GM12878 (cell line): Measurements from ENCODE around the gene MAP6D1. TPM values are rescaled to one million over a fixed set of nuclear protein-coding genes. Genes with fewer than 3 reads are reported as not detected.
A peak's percentile ranks its signal among the peaks of the same experiment; 100 is the strongest.

Source experiments
- ATAC-seq: fragments of 200-7000 bp; cut with Tn5 transposase; 3 replicates; pipeline ENCODE4 v1.9.1; 2020; ENCODE audit warnings: mild to moderate bottlenecking, moderate library complexity
- Bru-seq: library from RNA; stranded (reverse); fragments of 400-500 nt; gene quantifications from one replicate; lab custom pipeline; 2021; lab: Mats Ljungman, UMichigan
- BruChase-seq, 2 experiments: library from RNA; stranded (reverse); fragments of 400-500 nt; gene quantifications; one replicate each; lab custom pipeline; 2021; lab: Mats Ljungman, UMichigan
- BruUV-seq: library from RNA; stranded (reverse); fragments of 400-500 nt; replicated peaks from 2 replicates; lab custom pipeline; 2021; lab: Mats Ljungman, UMichigan
- CTCF ChIA-PET: fragments of 300-600 bp; sonication (Branson Sonifier 250); formaldehyde crosslinking; extraction: SDS; loops from one replicate; lab custom pipeline; 2021; ENCODE audit warnings: inconsistent platforms; lab: Yijun Ruan, JAX
- POLR2A ChIA-PET: fragments of 350-600 bp; formaldehyde crosslinking; extraction: SDS; loops from one replicate; lab custom pipeline; 2021; ENCODE audit warnings: inconsistent platforms; lab: Charles Lee
- RAD21 ChIA-PET: fragments of 300-600 bp; sonication (Branson Sonifier 250); formaldehyde crosslinking; loops from one replicate; lab custom pipeline; 2023; ENCODE audit warnings: antibody characterized with exemption; ENCODE audit not compliant: unreplicated experiment; lab: Charles Lee
- SMC1A ChIA-PET: fragments of 300-600 bp; sonication (Branson Sonifier 250); formaldehyde crosslinking; loops from one replicate; lab custom pipeline; 2023; ENCODE audit not compliant: unreplicated experiment, uncharacterized antibody; lab: Charles Lee
- DNase-seq: peaks from one replicate; pipeline ENCODE4 v3.0.0-alpha.2; 2011; ENCODE audit warnings: low read depth, low spot score
- FAIRE-seq: peaks from 3 replicates; lab custom pipeline; 2011; peaks lifted over from hg19 to GRCh38; lab: Jason Lieb, UNC
- H2AFZ ChIP-seq: 2 replicates; pipeline ENCODE4 v1.6.0; 2011; ENCODE audit warnings: low read depth, low read length, control low read depth; ENCODE audit not compliant: control insufficient read depth
- H3K27ac ChIP-seq: 2 replicates; pipeline ENCODE4 v1.5.1; 2011; ENCODE audit warnings: control low read depth; ENCODE audit not compliant: control insufficient read depth, insufficient read depth
- H3K27me3 ChIP-seq, 2 experiments: replicated peaks in 1 of 2; 2 replicates each; pipeline versions ENCODE4 v1.6.0 to v1.6.1; 2011; ENCODE audit warnings: low read length in 1 of 2; ENCODE audit not compliant: control insufficient read depth in 2 of 2, insufficient read depth in 2 of 2
- H3K36me3 ChIP-seq, 2 experiments: 2 replicates each; pipeline ENCODE4 v1.5.1; 2011; ENCODE audit warnings: low read length in 1 of 2; ENCODE audit not compliant: control insufficient read depth in 2 of 2, insufficient read depth in 2 of 2
- H3K4me1 ChIP-seq: 2 replicates; pipeline ENCODE4 v1.6.1; 2011; ENCODE audit warnings: mild to moderate bottlenecking, low read length, moderate library complexity, mixed read lengths; ENCODE audit not compliant: control insufficient read depth, insufficient read depth
- H3K4me2 ChIP-seq: 2 replicates; pipeline ENCODE4 v1.6.0; 2011; ENCODE audit warnings: control low read depth; ENCODE audit not compliant: control insufficient read depth, insufficient read depth
- H3K4me3 ChIP-seq: fragments of 200-600 bp; sonication (generic); 2 replicates; pipeline ENCODE4 v1.5.1; 2016
- H3K79me2 ChIP-seq: 2 replicates; pipeline ENCODE4 v1.6.0; 2011; ENCODE audit warnings: low read length; ENCODE audit not compliant: control insufficient read depth, insufficient read depth
- H3K9ac ChIP-seq: 2 replicates; pipeline ENCODE4 v1.8.0; 2011; ENCODE audit warnings: low read length, control low read depth, mixed read lengths; ENCODE audit not compliant: control insufficient read depth, insufficient read depth
- H3K9me3 ChIP-seq: replicated peaks from 3 replicates; pipeline ENCODE4 v1.5.1; 2011; ENCODE audit warnings: mild to moderate bottlenecking, low read length; ENCODE audit not compliant: control insufficient read depth, insufficient read depth
- H4K20me1 ChIP-seq: 2 replicates; pipeline ENCODE4 v1.6.0; 2011; ENCODE audit not compliant: control insufficient read depth, insufficient read depth
- ASH2L ChIP-seq: fragments of 300-600, 200-600 bp; sonication (generic); IDR thresholded peaks from 2 replicates; pipeline ENCODE4 v1.6.1; 2017; ENCODE audit warnings: low read depth, mild to moderate bottlenecking, borderline replicate concordance
- BHLHE40 ChIP-seq, 2 experiments: fragments of 450-650 bp in 1 of 2; IDR thresholded peaks; 2 replicates each; pipeline ENCODE4 v1.6.1; 2011 to 2017; ENCODE audit warnings: low read depth in 2 of 2, borderline replicate concordance in 1 of 2, improper control_type of control experiment in 1 of 2, low read length in 1 of 2, mild to moderate bottlenecking in 1 of 2
- CREM ChIP-seq: IDR thresholded peaks from 2 replicates; pipeline ENCODE4 v1.6.1; 2014; ENCODE audit warnings: antibody characterized with exemption, low read depth
- DPF2 ChIP-seq: fragments of 450-650 bp; IDR thresholded peaks from 2 replicates; pipeline ENCODE4 v1.6.1; 2017; ENCODE audit warnings: mild to moderate bottlenecking
- EED ChIP-seq: sonication (generic); IDR thresholded peaks from 2 replicates; pipeline ENCODE4 v1.6.1; 2016; ENCODE audit warnings: antibody characterized with exemption, low read depth
- EGR1 ChIP-seq, 2 experiments: IDR thresholded peaks; 1 replicate in 1 of 2; 2 replicates in 1 of 2; pipeline ENCODE4 v1.6.1; 2011 to 2012; ENCODE audit warnings: low read depth in 2 of 2, low read length in 2 of 2, borderline replicate concordance in 1 of 2, mild to moderate bottlenecking in 1 of 2, moderate library complexity in 1 of 2
- HDAC6 ChIP-seq: fragments of 200-600 bp; sonication (generic); IDR thresholded peaks from one replicate; pipeline ENCODE4 v1.8.0; 2017; ENCODE audit warnings: antibody characterized with exemption; ENCODE audit not compliant: unreplicated experiment
- JUND ChIP-seq: IDR thresholded peaks from 2 replicates; pipeline ENCODE4 v1.6.1; 2012; ENCODE audit warnings: low read depth, mild to moderate bottlenecking, low read length, improper control_type of control experiment, moderate library complexity
- MEF2A ChIP-seq: IDR thresholded peaks from 2 replicates; pipeline ENCODE4 v1.6.1; 2011; ENCODE audit warnings: low read depth, mild to moderate bottlenecking, low read length, moderate library complexity; ENCODE audit not compliant: insufficient read depth
- NRF1 ChIP-seq: conservative IDR thresholded peaks from 2 replicates; pipeline ENCODE4 v1.6.1; 2011; ENCODE audit warnings: mild to moderate bottlenecking, low read depth, low read length, improper control_type of control experiment
- RAD21 ChIP-seq: IDR thresholded peaks from 2 replicates; pipeline ENCODE4 v1.6.1; 2011; ENCODE audit warnings: mild to moderate bottlenecking, low read depth, low read length, moderate library complexity; ENCODE audit not compliant: insufficient read depth
- SMC3 ChIP-seq: IDR thresholded peaks from 2 replicates; pipeline ENCODE4 v1.6.1; 2011; ENCODE audit warnings: low read length, improper control_type of control experiment, borderline replicate concordance
- YY1 ChIP-seq: IDR thresholded peaks from 2 replicates; pipeline ENCODE4 v1.6.1; 2011; ENCODE audit warnings: low read depth, mild to moderate bottlenecking, low read length
- WGBS: methylation state at CpG from one replicate; pipeline ENCODE4 v1.1.6; 2016; ENCODE audit warnings: low lambda C conversion rate; ENCODE audit not compliant: insufficient replicate concordance, insufficient coverage; ENCODE audit errors: missing lambda C conversion rate; 5-methylcytosine and 5-hydroxymethylcytosine counted together
- in situ Hi-C: fragments of 300-500 bp; cut with MboI; formaldehyde crosslinking; loops from 9 replicates; pipeline ENCODE4 v1.14.3; 2018; ENCODE audit warnings: mixed read lengths
- intact Hi-C: fragments of 100-400 bp; cut with micrococcal nuclease; formaldehyde crosslinking; loops from one replicate; pipeline ENCODE4 v1.14.2; 2022; ENCODE audit not compliant: unreplicated experiment
- long read RNA-seq, 2 experiments: library from polyadenylated mRNA; unstranded; transcript quantifications; one replicate each; pipeline ENCODE4 v2.0.0, GENCODE V29; 2019 to 2020
- polyA minus RNA-seq, 3 experiments: library from RNA; depleted of rRNA, polyadenylated mRNA; stranded (reverse); fragments of >200 nt; gene quantifications; 2 replicates each; pipeline ENCODE4 v1.2.3, GENCODE V29; 2011
- polyA plus RNA-seq, 11 experiments: library from polyadenylated mRNA; depleted of rRNA in 4 of 11; unstranded in 6 of 11; stranded (reverse) in 5 of 11; fragments of >200 nt; fragmentation: Nextera tagmentation in 4 of 11; fragmentation: Illumina TruSeq in 1 of 11; extraction: Ambion mirVana in 4 of 11; extraction: Trizol in 1 of 11; gene quantifications; 1 replicate in 1 of 11; 2 replicates in 10 of 11; pipeline versions ENCODE4 v1.2.1 to v1.2.3, GENCODE V29; 2011 to 2016; ENCODE audit warnings: inconsistent platforms in 2 of 11, missing spikeins in 2 of 11, low read depth in 1 of 11
- total RNA-seq, 4 experiments: library from RNA; depleted of rRNA in 3 of 4; stranded (reverse); fragments of >200 nt in 3 of 4; fragmentation: Illumina TruSeq in 1 of 4; extraction: Trizol in 1 of 4; gene quantifications; 2 replicates each; pipeline versions ENCODE4 v1.2.1 to v1.2.3, GENCODE V29; 2013 to 2021
- TF ChIP-seq, protein P1 (sequence below), 3 experiments: IDR thresholded peaks in 2 of 3; conservative IDR thresholded peaks in 1 of 3; 2 replicates each; pipeline ENCODE4 v1.5.1; 2011; ENCODE audit warnings: low read depth in 3 of 3, low read length in 3 of 3, mild to moderate bottlenecking in 3 of 3, control low read depth in 2 of 3, moderate library complexity in 2 of 3, inconsistent platforms in 1 of 3, mixed read lengths in 1 of 3; ENCODE audit not compliant: control insufficient read depth in 2 of 3, insufficient read depth in 1 of 3; ENCODE audit errors: extremely low read depth in 1 of 3

Gene MAP6D1
- total RNA-seq (2013; cell fraction: nucleolus; rRNA removed) = not detected in 2 replicates
- total RNA-seq (2014; rRNA removed) = 1.3 and 2.2 TPM in 2 replicates
- total RNA-seq (2014; rRNA removed; fragmentation: Illumina TruSeq; extraction: Trizol) = 0.54 TPM in 1 of 2 replicates, not detected in the other
- 1.5 and 2.1 TPM in 2 replicates for total RNA-seq (2021)
- polyA plus RNA-seq (2011; ENCODE audit: low read depth) = 0.34 TPM
- polyA plus RNA-seq (2011; rRNA removed) = 0.32 TPM in 1 of 2 replicates, not detected in the other
- polyA plus RNA-seq (2011; cell fraction: cytosol; rRNA removed) = 0.27 and 0.38 TPM in 2 replicates
- 0.43 and 0.92 TPM in 2 replicates for polyA plus RNA-seq (2011; cell fraction: nucleus; rRNA removed)
- 0.18 TPM in 1 of 2 replicates, not detected in the other for polyA plus RNA-seq (2012)
- 0.50 and 0.89 TPM in 2 replicates for polyA plus RNA-seq (2014; fragmentation: Illumina TruSeq; extraction: Trizol)
- polyA plus RNA-seq (2014; fragmentation: Nextera tagmentation; extraction: Ambion mirVana) = not detected
- polyA plus RNA-seq (2014; rRNA removed) = 0.93 and 1.2 TPM in 2 replicates
- 1 to 10 TPM in 1 of 2 experiments, under 1 TPM in 1; 0.84 to 1.3 TPM for polyA plus RNA-seq (2016; fragmentation: Nextera tagmentation; extraction: Ambion mirVana)
- not detected in 2 replicates for polyA minus RNA-seq (2011; rRNA and poly(A)+ RNA removed)
- not detected in 2 replicates for polyA minus RNA-seq (2011; cell fraction: cytosol; rRNA and poly(A)+ RNA removed)
- polyA minus RNA-seq (2011; cell fraction: nucleus; rRNA and poly(A)+ RNA removed) = 1.1 TPM in 1 of 2 replicates, not detected in the other
- percentile 32 among the genes with signal in this experiment for Bru-seq, nascent RNA
- BruChase-seq, experiment 1, labeled RNA remaining after a 6-hour chase = percentile 35 among the genes with signal in this experiment
- BruChase-seq, experiment 2, labeled RNA remaining after a 2-hour chase = percentile 39 among the genes with signal in this experiment
- long read RNA-seq, experiment 1 = 0 reads
- long read RNA-seq, experiment 2 = 0 reads

DNA sequence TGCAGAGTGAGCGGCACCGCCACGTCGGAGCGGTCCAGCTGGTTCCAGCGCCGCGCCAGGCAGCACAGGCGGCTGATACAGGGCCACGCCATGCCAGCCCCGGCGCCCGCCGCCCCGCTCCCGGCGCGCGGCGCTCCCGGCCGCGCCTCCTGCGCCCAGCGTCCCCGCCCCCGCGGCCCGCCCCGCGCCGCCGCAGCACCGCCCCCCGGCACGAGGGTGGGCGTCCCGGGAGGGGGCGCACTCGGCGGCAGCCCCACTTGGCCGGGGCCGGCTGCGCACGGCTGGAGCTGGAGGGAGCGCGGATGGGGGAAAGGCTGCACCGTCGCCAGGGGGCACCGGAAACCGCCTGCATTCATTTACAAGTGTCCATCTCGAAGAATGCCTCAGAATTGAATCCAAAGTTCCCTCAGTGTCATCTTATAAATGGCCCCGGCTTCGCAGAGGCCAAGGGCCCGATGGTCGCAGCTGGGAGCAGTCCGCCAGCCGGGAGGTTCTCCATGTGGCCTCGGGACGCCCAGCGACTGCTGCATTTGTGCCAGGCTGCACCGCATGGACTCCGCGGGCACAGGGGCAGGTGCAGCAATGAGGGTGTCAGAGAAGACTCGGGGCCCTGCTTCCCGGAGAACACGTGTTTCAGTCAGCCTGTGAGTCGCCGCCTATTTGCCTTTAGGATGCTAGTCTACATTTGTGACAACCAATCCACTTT, at the start of gene MAP6D1:
Gene MAP6D1, minus strand, starts transcription at position 122 of the 706 bp plus-strand sequence. Its CDS starts 30 bp downstream, at position 92.
- Histone ChIP-seq H3K4me3 (peak within 1 kb of the TSS; percentile 66; the same call in 1 of the 2 replicates), H3K27ac (no peak within 1 kb of the TSS), H3K9ac (no peak within 1 kb of the TSS; the same call in 1 of the 2 replicates), H3K4me1 (peaks cover 10% of the 10 kb centered on the region), H4K20me1 (no peaks in the 10 kb centered on the region), H3K79me2 (no peaks in the 10 kb centered on the region), H2AFZ (peak within 1 kb of the TSS; percentile 63), H3K4me2 (peak within 1 kb of the TSS; percentile 96), H3K36me3 (peaks cover 0 to 7% of the 10 kb centered on the region in 2 experiments; a peak in 2 of 4 replicates), H3K27me3 (no peaks in the 10 kb centered on the region), H3K9me3 (no peaks in the 10 kb centered on the region)
- ATAC-seq (peak; percentile 60), DNase-seq (no peak), FAIRE-seq (no peak)
- TF ChIP-seq RAD21 (peak; percentile 14; the same call in 1 of the 2 replicates), EED (no peak), MEF2A (no peak), JUND (no peak), HDAC6 (no peak), CREM (no peak), NRF1 (no peak), SMC3 (peak; percentile 32; the same call in 1 of the 2 replicates), ASH2L (no peak), DPF2 (no peak), YY1 (0 out of 2 replicates have a peak, but pooled peaks have one; percentile 18), EGR1 (IDR thresholded peaks at IDR 0.05; ENCODE audit: borderline replicate concordance in 1 of 2, low read depth in 2 of 2, low read length in 2 of 2) (peak in 1 of 2 experiments; percentile 63; a peak in 1 of 3 replicates), BHLHE40 (IDR thresholded peaks at IDR 0.05; ENCODE audit: borderline replicate concordance in 1 of 2, low read depth in 2 of 2, low read length in 1 of 2) (peak; percentile 28 to 66; a peak in 2 of 4 replicates)
- TF ChIP-seq, protein P1, sequence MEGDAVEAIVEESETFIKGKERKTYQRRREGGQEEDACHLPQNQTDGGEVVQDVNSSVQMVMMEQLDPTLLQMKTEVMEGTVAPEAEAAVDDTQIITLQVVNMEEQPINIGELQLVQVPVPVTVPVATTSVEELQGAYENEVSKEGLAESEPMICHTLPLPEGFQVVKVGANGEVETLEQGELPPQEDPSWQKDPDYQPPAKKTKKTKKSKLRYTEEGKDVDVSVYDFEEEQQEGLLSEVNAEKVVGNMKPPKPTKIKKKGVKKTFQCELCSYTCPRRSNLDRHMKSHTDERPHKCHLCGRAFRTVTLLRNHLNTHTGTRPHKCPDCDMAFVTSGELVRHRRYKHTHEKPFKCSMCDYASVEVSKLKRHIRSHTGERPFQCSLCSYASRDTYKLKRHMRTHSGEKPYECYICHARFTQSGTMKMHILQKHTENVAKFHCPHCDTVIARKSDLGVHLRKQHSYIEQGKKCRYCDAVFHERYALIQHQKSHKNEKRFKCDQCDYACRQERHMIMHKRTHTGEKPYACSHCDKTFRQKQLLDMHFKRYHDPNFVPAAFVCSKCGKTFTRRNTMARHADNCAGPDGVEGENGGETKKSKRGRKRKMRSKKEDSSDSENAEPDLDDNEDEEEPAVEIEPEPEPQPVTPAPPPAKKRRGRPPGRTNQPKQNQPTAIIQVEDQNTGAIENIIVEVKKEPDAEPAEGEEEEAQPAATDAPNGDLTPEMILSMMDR (IDR thresholded peaks at IDR 0.05 in 2 of 3, conservative IDR thresholded peaks at IDR 0.05 in 1 of 3; ENCODE audit: control insufficient read depth in 2 of 3, extremely low read depth in 1 of 3, insufficient read depth in 1 of 3, low read depth in 3 of 3, low read length in 3 of 3) = peak; percentile 20 to 41 (median 26); a peak in 4 of 6 replicates
- BruUV-seq = no TSS peak
- WGBS = 41% methylated on average over 29 of the region's 69 CpGs
- RAD21 ChIA-PET = no interaction called here
- in situ Hi-C loops (no loop called here), intact Hi-C loops (no loop called here)
- CTCF ChIA-PET = interaction anchor here (0.6 to 1.4 kb wide), 2 partner anchors 59 to 117 kb away, joined by 4 to 5 read pairs; partner anchors contain the start of gene PARL
- POLR2A ChIA-PET = no interaction called here
- SMC1A ChIA-PET = no interaction called here
